Stimulated activated CD4-positive, alpha-beta T cell treated with anti-CD3 and anti-CD28 coated beads, Interleukin-12 subunit alpha, Interleukin-12 subunit beta, amount 100 ng/mL, for 48 hours (primary cell): ENCODE data around the gene FOXP4.
"Not testable (repeated sequence)": the region's sequence is repeated elsewhere in the genome, so short reads cannot be mapped to it uniquely, and the experiment has no call there.

ENCODE experiments used
- DNase-seq, 3 donors: peaks; one replicate each; pipeline ENCODE4 v3.0.0-alpha.2; 2020; ENCODE audit warnings: low read depth in 2 of 3, low spot score in 1 of 3

FOXP4 gene

DNA sequence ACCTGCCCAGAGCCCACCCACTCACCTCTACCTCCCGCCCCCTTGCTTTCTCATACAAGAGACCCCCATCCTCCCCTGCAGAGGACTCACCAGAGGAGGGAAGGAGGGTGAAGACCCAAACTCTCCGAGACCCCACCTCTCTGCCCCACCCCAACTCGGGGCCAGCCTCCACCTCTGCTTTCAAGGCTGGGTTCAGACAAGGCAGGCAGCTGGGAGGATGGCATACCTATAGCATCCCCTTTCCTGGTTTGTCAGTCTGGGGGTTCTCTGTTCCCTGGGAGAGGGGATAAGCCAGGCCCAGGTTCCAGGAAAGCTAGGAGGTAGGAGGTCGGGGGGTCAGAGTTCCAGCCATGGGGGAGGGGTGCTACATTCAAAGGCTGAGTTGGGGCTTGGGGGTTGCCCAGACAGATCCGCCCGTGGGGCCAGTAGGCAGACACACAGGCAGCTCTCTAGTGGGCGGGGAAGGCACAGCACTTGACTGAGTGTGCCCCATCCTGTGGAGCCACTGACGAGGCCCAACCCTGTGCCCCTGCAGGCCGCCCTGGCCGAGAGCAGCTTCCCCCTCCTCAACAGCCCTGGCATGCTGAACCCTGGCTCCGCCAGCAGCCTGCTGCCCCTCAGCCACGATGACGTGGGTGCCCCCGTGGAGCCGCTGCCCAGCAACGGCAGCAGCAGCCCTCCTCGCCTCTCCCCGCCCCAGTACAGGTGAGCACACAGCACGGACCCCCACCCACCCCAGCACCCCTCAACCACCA is 51.2 kb downstream of the FOXP4 start:
- DNase-seq = no peak

DNA sequence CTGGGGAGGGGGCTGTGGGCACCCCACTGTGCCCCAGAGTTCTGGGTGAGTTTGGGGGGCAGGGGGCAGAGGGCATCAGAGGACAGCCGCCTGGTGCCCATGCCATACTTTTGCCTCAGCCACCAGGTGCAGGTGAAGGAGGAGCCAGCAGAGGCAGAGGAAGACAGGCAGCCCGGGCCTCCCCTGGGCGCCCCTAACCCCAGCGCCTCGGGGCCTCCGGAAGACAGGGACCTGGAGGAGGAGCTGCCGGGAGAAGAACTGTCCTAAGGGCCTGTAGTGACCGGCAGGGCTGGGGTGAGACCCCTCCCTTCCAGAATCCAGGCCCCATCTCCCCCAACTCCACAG is 52.5 kb downstream of the FOXP4 start:
- DNase-seq = no peak

DNA sequence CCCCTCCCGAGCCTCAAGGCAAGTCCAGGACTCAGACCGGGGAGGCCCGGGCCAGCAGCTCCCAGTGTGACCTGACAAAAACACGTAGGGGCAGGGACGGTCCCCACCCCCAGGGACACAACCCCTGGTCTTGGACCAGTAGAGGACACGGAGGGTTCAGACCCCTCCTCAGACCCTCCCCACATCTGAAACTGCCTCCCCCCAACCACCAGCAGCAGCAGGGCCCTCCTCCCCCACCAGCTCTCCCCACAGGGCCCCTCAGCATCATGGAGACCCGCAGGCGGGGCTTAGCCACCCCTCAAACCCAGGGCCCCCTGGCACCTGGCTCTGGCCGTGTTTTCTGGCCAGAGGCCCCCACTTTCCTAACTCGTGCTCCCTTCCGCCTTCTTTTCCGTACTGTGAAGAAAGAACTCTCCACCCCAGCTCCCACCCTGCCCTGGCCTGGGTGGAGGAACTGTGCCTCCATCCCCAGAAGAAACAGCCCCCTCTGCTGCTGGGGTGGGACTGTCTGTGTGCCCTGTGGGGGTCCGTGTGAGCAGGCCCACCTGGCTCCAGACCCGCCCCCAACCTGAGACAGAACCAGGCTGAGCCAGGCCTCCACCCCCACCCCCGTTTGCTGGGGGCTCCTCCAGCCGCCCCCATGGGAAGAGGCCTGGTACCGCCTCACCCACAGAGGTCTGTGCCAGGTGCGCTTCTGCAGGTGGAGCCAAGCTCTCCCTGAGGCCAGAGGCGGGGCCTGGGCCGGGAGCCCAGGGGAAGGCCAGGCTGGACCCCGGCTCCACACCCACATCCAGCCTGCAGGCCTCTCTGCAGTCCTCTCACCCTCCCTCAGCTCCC is 53.1 kb downstream of the FOXP4 start:
- no peak for DNase-seq

DNA sequence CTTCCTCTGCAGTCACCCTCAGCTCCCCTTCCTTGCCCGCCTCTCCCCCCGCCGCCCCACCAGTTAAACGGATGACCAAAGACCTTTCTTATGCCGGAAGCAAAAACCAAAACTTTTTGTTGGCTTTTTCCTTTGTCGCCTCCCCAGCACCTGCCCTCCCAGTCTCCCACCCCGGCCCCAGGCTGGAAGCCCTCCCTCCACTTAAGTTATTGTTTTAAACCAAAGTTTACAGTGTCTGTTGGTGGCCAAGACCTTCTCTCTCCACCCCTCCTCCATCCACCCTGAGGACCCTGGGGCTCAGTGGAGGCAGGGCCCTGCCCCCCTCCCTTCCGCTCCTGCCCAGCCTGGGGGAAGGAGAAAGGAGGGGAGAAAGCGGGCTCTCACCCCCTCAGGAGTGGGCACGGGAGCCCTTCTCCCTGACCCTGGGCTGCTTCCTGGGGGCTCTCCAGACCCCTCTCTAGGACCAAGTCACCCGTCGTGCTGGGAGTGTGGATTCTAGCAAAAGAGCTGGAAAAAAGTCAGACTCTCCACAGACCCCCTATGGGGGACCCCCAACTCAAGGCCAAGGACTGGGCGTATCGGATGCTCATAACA is 53.8 kb downstream of the FOXP4 start:
- no peak for DNase-seq

DNA sequence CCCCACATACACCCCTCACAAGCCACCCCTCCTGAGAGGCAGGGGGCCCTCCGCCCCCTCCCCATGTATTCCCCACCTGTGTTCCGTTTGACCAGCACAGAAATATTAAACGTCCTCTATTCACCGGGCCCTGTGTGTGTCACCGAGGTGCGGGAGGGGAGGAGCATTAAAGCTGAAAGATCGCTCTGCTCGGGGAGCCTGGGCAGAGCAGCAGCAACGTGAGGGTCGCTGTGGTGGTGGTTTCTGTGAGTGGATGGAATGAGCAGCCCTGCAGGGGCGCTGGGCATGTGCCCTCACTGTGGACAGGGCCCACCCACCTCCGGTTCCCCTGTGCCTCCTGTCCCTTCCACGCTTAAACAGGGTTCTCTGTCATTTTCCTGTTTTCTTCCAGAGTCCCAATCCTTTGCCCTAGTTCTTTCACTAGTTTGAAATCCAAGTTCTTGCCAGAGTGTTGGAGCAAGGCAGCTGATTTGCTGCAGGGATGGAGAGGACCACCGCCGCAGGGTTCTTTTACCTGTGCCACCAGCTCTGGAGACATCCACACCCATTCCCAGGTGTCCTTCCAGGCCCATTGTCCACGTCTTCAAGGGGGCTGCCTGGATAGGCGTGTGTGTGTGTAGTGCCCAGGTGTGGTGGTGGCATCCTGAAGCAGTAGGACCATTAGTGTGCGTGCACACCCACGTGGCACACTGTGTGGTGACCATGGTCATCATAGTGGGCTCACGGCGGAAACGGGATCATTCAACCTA is 54.5 kb downstream of the FOXP4 start:
- DNase-seq = no peak

DNA sequence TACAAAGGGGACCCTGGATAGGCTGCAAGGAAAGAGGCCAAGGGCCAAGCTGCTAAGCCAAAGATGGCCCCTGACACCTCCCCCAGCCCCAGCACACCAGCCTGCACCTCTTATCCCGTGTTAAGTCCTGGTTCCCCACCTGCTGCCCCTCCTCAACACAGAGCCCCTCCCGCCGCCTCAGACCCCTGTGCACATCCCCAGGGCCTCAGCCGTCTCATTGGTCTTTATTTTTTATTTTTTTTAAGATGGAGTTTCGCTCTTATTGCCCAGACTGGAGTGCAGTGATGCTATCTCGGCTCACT is 55.0 kb downstream of the FOXP4 start:
- DNase-seq = no peak

DNA sequence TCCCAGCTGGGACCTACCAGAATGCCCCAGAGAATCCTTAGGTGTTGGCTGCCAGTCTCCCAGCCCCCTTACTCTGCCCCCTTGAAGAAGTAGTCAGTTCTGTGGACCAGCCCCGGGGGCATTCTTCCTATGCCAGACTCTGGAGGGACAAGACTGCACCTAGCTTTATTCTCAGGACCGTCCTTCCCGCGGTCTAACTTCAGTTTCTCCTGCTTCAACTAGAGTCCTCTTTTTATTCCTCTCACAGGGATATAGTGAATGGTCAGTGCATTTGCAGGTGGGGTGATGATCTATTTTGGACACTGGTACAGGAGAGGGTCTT is 56.2 kb downstream of the FOXP4 start:
- DNase-seq = no peak

DNA sequence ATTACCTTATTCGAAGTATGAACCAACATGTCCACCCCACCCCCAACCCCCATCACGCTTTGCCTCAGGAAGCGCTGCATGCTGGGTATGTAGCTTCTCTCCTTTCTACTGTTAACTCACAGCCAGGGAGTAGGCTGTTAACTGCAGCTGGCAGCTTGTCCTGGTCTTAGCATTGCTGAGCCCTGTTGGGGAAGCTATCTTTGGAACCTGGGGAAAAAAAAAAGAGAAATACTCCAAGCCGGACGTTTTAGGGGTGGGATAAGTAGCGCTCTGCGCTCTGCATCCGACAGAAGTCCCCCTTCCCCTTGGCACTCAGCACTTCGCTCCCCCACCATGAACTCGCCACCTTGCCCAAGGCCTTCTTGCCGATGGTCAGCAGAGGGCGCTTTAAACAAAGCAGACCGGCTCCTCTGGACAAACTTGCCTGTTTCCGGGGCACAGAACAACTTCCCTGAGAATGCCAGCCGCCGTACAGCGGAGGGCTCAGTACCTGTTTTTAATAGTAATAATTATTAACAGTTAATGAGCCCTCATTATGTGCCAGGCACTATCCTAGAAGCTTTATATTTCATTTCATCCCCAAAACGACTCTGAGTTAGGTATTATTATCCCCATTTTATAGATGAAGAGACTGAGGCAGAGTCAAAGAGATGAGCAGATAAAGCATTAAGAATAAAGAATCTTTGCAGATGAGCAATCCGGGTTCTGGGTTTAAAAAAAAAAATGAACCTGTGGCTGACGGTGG is 56.9 kb downstream of the FOXP4 start:
- DNase-seq = peak; percentile 63 to 73 (median 69)

DNA sequence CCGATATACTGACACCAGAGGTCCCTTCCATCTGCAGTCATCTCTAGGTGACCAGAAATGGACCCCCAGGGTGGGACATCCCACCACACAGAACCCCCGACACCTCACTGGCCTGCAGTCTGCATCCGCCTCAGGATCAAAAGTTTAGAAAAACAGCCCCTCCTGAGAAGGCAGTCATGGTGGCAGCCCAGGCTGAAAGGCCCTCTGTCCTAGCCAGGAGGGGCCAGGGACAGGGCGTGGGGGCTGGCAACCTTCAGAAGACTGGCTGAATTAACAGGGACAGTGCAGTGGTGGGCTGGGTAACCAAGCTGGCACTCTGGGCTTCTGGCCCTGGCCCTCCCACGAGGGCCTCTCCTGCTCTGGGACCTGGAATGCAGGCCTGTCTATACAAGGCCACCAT is 57.8 kb downstream of the FOXP4 start:
- no peak for DNase-seq

DNA sequence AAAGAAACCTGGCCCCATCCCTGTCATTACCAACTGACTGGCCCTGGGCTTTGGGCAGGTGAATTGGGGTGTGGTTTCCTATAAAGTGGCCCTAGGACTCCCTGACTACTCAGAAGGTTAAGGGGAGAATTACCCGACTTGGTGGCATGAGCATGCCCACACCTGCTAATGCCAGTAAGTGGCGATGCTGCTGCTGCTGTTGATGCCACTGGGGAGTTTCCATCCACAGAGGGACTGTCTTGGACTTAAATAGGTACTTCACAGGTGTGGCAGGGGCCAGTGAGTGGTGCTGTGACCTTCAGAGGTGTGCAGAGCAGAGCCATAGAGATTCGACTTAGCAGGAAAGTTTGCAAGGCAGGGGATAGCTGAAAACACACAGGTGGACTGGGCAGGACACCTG is 59.5 kb downstream of the FOXP4 start:
- no peak for DNase-seq

DNA sequence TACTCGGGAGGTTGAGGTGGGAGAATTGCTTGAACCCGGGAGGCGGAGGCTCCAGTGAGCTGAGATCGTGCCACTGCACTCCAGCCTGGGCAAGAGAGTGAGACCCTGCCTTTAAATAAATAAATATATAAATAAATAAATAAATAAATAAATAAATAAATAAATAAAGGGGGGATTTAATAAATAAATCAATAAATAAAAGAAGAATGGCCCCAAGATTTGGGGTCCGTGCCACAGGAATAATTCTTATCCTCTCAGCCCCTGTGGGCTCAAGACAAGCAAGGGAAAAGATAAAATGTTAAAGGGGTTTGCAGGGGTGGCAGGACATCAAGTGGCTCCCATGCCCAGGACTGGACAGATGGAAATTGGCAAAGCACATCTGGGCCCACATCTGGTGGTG is 60.9 kb downstream of the FOXP4 start:
- DNase-seq = no peak

DNA sequence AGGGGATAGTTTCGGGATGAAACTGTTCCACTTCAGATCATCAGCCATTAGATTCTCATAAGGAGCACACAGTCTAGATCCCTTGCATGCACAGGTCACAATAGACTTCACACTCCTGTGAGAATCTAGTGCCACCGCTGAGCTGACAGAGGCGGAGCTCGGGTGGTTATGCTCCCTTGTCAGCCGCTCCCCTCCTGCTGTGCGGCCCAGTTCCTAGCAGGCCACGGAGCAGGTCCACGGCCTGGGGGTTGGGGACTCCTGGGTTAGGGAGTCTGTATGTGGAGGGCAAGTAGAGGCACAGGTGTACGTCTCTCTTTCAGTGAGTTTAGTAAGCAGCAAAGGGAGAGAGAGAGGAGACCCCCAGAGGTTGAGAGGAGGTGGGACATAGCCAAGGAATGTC is 61.6 kb downstream of the FOXP4 start:
- DNase-seq = no peak

DNA sequence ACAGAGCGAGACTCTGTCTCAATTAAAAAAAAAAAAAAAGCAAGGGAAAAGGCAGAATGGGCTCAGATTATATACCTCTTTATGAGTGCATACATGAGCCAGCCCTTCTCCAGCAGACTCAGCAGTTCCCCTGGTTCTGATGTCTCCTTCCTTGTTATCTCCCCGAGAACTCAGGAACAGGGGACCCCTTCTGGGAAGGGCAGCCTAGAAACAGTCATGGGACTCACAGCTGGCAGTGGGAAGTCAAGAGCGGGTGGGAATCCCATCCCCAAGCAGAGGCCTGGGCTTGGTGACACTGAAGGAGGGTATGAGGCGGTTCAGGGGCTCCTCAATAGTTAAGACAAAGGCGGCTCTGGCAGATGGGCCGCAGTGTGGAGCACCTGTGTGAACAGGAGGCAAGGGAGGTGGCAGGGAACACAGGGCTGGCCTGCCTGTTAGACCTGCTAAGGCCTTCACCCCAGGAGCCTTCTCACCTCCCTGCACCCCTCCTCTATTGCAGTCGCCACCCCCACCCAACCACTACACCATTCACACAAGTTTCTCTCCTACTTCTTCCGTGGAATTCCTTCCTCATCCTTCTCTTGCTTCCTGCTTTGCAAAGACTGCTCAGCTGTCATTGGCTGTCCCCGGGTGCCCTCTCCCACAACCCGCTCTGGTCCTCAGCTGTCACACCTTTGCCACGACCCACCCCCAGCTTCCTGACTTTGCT is 62.4 kb downstream of the FOXP4 start:
- no peak for DNase-seq

DNA sequence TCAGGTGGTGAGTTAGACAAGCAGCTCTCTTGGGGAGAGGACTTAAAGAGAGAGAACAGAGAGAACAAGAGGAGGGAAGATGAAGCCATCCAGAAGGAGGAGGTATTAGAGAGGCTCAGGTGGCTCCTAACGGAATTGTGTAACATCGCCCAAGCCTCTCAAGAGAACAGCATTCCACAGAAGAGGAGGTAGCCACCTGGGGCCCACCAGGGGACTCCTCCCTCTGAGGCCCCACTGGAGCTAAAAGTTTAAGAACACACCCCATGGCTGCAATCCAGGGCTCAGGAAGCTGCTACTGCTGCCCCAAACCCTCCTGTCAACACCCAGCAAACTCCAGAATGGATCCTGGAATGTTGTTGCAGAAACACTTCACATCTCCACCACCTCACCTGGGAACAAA is 68.5 kb downstream of the FOXP4 start:
- DNase-seq = no peak

DNA sequence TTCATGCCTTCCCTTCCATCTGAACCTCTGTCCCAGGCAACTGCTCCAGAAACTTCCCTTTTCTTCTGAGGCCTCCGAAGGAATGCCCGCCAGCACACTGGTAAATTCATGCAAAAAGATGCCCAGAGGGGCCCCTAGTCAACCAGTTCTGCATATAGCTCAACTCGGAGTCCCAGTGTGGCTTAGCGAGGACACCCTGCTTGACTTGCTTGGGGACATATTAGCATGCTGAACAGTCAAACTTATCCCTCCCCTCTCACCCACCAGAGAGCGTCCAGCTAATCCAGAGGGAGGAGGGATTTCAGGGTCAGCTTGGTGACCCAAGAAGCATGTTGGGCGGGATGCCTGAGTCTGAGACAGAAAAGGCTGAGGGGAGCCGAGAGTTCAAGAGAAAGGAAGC is 69.1 kb downstream of the FOXP4 start:
- no peak for DNase-seq

DNA sequence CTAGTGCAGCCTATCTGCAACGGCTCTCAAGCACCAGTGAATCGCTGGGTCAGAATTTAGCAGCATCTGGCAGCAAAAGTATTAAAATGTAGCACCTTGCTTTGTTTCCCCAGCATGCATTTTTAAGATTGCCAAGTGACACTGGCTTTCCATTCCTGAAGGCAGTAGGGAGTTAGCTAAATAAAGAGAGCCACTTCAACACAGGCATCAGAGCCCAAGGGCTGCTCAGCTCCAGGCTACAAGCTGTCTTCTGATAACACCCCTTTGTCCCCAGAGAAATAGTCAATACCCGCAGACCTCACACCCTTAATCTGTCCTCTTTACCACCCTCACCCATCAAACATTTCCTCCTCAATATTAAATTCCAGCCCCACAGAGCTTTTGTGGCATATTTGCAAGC is 72.4 kb downstream of the FOXP4 start:
- no peak for DNase-seq

DNA sequence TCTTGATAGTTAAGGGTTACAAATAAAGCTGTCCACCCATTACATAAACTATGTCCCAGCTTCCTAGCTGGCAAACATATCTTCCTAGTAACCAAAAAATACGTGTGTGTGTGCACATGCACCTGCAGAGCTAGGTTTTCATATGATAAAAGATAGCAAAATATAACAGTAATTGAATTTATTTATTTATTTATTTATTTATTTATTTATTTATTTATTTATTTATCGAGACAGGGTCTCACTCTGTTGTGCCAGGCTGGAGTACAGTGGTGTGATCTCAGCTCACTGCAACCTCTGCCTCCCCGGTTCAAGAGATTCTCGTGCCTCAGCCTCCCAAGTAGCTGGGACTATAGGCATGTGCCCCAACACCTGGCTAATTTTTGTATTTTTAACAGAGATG is 73.0 kb downstream of the FOXP4 start:
- not testable (repeated sequence) for DNase-seq

DNA sequence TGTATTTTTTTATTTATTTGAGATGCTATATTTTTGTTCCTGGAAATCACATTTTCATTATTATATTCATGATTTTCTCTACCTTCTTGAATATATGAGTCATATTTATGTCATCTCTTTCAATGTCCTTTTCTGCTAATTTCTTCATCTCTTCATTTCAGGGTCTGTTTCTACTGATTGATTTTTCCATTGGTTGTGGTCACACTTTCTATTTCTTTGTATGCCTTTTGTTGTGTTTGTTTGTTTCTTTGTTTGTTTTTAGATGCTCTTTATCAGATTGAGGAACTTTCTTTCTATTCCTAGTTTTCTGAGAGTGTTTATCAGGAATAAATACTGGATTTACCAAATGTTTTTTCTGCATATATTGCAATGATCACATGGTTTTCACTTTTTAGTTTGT is 75.2 kb downstream of the FOXP4 start:
- no peak for DNase-seq

DNA sequence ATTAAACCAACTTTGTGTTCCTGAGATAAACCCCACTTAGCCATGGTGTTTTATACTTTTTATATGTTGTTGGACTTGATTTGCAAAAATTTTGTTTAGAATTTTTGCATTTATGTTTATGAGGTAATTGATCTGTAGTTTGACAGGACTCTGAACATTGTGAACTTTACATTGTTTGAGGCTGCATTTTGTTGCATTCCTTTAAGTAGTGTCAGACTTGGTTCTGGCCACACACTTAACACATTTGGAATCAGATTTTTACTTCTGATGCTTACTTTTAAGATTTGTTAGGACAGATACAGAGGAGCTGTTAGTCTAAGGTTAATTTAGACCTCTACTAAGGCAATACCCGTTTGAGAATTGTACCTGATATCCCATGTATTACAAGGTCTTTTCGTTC is 75.6 kb downstream of the FOXP4 start:
- DNase-seq = no peak

DNA sequence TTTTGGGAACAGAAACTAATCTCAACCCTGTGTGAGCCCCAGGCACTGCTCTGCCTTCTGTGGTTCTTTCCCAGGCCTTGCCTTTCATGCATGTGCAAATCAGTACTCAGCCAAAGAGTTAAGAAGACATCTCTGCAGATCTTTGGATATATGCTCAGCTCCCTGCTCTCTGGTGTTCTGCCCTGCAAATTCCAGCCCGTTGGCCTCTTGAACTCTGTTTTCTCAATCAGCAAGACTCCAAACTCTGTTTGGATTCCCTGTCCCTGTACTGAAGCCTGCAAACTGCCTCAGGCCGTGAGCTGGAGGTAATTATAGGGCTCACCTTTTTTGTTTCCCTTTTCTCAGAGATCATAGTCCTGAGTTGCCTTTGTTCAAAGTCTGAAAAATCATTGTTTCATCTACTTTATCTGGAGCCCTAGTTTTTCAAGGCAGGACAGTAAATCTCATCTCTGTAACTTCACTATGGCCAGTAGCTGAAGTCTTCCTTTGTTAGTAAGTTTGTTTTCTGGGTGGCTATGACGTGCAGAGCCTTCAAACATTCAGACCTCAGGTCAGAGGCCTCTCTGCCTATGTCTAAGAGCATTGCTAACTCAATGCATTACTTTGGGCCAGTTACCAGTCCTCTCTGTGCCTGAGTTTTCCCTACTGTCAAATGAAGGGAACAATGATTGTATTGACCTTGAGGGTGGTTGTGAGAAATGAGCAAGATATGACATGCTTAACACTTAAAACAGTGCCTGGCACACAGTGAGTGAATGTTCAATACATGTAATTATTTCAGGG is 76.2 kb downstream of the FOXP4 start:
- DNase-seq = no peak
